H9 (cell line): Measurements from ENCODE around the gene RNF41. TPM values are rescaled to one million over a fixed set of nuclear protein-coding genes. Genes with fewer than 3 reads are reported as not detected.
A peak's percentile ranks its signal among the peaks of the same experiment; 100 is the strongest.

Source experiments
- DNase-seq: peaks from one replicate; pipeline ENCODE4 v3.0.0-alpha.2; 2017
- H2AFZ ChIP-seq: one replicate; pipeline ENCODE4 v1.6.1; 2013; ENCODE audit warnings: mild to moderate bottlenecking, low read length, control low read depth, moderate library complexity
- H2AK5ac ChIP-seq: 2 replicates; pipeline ENCODE4 v1.6.1; 2013; ENCODE audit warnings: low read length, control low read depth, mixed read lengths; ENCODE audit not compliant: insufficient read length
- H2BK120ac ChIP-seq: one replicate; pipeline ENCODE4 v1.6.1; 2013; ENCODE audit warnings: low read depth, mild to moderate bottlenecking, low read length, control low read depth, inconsistent platforms; ENCODE audit not compliant: poor library complexity, severe bottlenecking
- H2BK12ac ChIP-seq: 2 replicates; pipeline ENCODE4 v1.6.1; 2013; ENCODE audit warnings: low read length, control low read depth, mixed read lengths, low read depth; ENCODE audit not compliant: insufficient read length
- H2BK15ac ChIP-seq: 2 replicates; pipeline ENCODE4 v1.6.1; 2013; ENCODE audit warnings: low read depth, low read length, control low read depth
- H2BK20ac ChIP-seq: one replicate; pipeline ENCODE4 v1.6.1; 2013; ENCODE audit warnings: low read depth, mild to moderate bottlenecking, low read length, control low read depth, inconsistent platforms; ENCODE audit not compliant: poor library complexity, severe bottlenecking
- H2BK5ac ChIP-seq: 2 replicates; pipeline ENCODE4 v1.6.1; 2013; ENCODE audit warnings: low read length, control low read depth, mixed read lengths; ENCODE audit not compliant: insufficient read length
- H3K14ac ChIP-seq: 2 replicates; pipeline ENCODE4 v1.6.1; 2013; ENCODE audit warnings: low read length, control low read depth; ENCODE audit not compliant: insufficient read depth
- H3K18ac ChIP-seq: 2 replicates; pipeline ENCODE4 v1.6.1; 2013; ENCODE audit warnings: low read depth, mild to moderate bottlenecking, mixed read lengths, low read length, control low read depth; ENCODE audit not compliant: insufficient read length
- H3K23ac ChIP-seq: 2 replicates; pipeline ENCODE4 v1.6.1; 2013; ENCODE audit warnings: low read length, control low read depth, mixed read lengths, low read depth; ENCODE audit not compliant: insufficient read length
- H3K23me2 ChIP-seq: 2 replicates; pipeline ENCODE4 v1.6.1; 2013; ENCODE audit warnings: low read depth, mild to moderate bottlenecking, mixed read lengths, low read length, control low read depth; ENCODE audit not compliant: insufficient read length, poor library complexity, severe bottlenecking
- H3K27ac ChIP-seq: 2 replicates; pipeline ENCODE4 v1.5.1; 2013; ENCODE audit warnings: low read length, control low read depth, mixed read lengths, low read depth; ENCODE audit not compliant: insufficient read length
- H3K27me3 ChIP-seq: 2 replicates; pipeline ENCODE4 v1.6.1; 2013; ENCODE audit warnings: low read length, control low read depth, inconsistent platforms; ENCODE audit not compliant: insufficient read depth
- H3K4ac ChIP-seq: 2 replicates; pipeline ENCODE4 v1.6.1; 2013; ENCODE audit warnings: low read depth, mild to moderate bottlenecking, control low read depth, inconsistent platforms, low read length, moderate library complexity
- H3K4me1 ChIP-seq: 2 replicates; pipeline ENCODE4 v1.6.1; 2013; ENCODE audit warnings: low read length, control low read depth, inconsistent platforms; ENCODE audit not compliant: insufficient read depth
- H3K4me2 ChIP-seq: 2 replicates; pipeline ENCODE4 v1.6.1; 2013; ENCODE audit warnings: low read length, control low read depth, mixed read lengths; ENCODE audit not compliant: insufficient read length, insufficient read depth
- H3K56ac ChIP-seq: 2 replicates; pipeline ENCODE4 v1.6.1; 2013; ENCODE audit warnings: low read depth, mild to moderate bottlenecking, mixed read lengths, low read length, control low read depth; ENCODE audit not compliant: insufficient read length
- H3K79me1 ChIP-seq: 2 replicates; pipeline ENCODE4 v1.6.1; 2013; ENCODE audit warnings: low read depth, mild to moderate bottlenecking, moderate library complexity, low read length, control low read depth, inconsistent platforms; ENCODE audit not compliant: insufficient read depth, poor library complexity, severe bottlenecking
- H3K79me2 ChIP-seq: 2 replicates; pipeline ENCODE4 v1.6.1; 2013; ENCODE audit warnings: low read length, control low read depth, inconsistent platforms; ENCODE audit not compliant: insufficient read depth
- H3K9ac ChIP-seq: 2 replicates; pipeline ENCODE4 v1.6.1; 2013; ENCODE audit warnings: low read length, control low read depth, mixed read lengths; ENCODE audit not compliant: insufficient read length; ENCODE audit errors: extremely low read depth
- H3K9me3 ChIP-seq: one replicate; pipeline ENCODE4 v1.6.1; 2013; ENCODE audit warnings: low read depth, low read length, inconsistent platforms; ENCODE audit not compliant: control insufficient read depth
- H3T11ph ChIP-seq: one replicate; pipeline ENCODE4 v1.6.1; 2013; ENCODE audit warnings: mild to moderate bottlenecking, low read length, control low read depth, inconsistent platforms
- H4K20me1 ChIP-seq: one replicate; pipeline ENCODE4 v1.6.1; 2013; ENCODE audit not compliant: control insufficient read depth, insufficient read length, insufficient read depth
- H4K5ac ChIP-seq: 2 replicates; pipeline ENCODE4 v1.6.1; 2013; ENCODE audit warnings: low read depth, mild to moderate bottlenecking, mixed read lengths, low read length, control low read depth; ENCODE audit not compliant: insufficient read length
- H4K8ac ChIP-seq: replicated peaks from 2 replicates; pipeline ENCODE4 v1.6.1; 2013; ENCODE audit warnings: low read length, control low read depth, mixed read lengths, low read depth; ENCODE audit not compliant: insufficient read length
- H4K91ac ChIP-seq: 2 replicates; pipeline ENCODE4 v1.6.1; 2013; ENCODE audit warnings: low read depth, mild to moderate bottlenecking, moderate library complexity, mixed read lengths, low read length, control low read depth; ENCODE audit not compliant: insufficient read length
- H3K27ac Mint-ChIP-seq, 3 experiments: 2 replicates in 2 of 3; 3 replicates in 1 of 3; pipeline ENCODE4 v1.8.0; 2020 to 2021; ENCODE audit warnings: mixed read lengths in 3 of 3, mild to moderate bottlenecking in 1 of 3, moderate library complexity in 1 of 3
- H3K27me3 Mint-ChIP-seq: 2 replicates; pipeline ENCODE4 v1.8.0; 2021; ENCODE audit warnings: low read depth, mild to moderate bottlenecking, moderate library complexity, mixed read lengths
- H3K36me3 Mint-ChIP-seq, 3 experiments: 2 replicates in 2 of 3; 3 replicates in 1 of 3; pipeline ENCODE4 v1.8.0; 2020 to 2021; ENCODE audit warnings: low read depth in 3 of 3, mixed read lengths in 3 of 3; ENCODE audit not compliant: insufficient read depth in 1 of 3
- H3K4me1 Mint-ChIP-seq, 2 experiments: 2 replicates each; pipeline ENCODE4 v1.8.0; 2020; ENCODE audit warnings: mixed read lengths in 2 of 2
- H3K4me3 Mint-ChIP-seq, 2 experiments: 2 replicates in 1 of 2; 3 replicates in 1 of 2; pipeline ENCODE4 v1.8.0; 2020 to 2021; ENCODE audit warnings: mild to moderate bottlenecking in 2 of 2, mixed read lengths in 2 of 2, moderate library complexity in 1 of 2
- H3K9me3 Mint-ChIP-seq, 2 experiments: 2 replicates in 1 of 2; 3 replicates in 1 of 2; pipeline ENCODE4 v1.8.0; 2020; ENCODE audit warnings: mild to moderate bottlenecking in 2 of 2, mixed read lengths in 2 of 2, moderate library complexity in 1 of 2
- CTCF ChIP-seq: fragments of 200-600 bp; sonication (generic); conservative IDR thresholded peaks from 3 replicates; pipeline ENCODE4 v1.8.0; 2021; ENCODE audit warnings: antibody characterized with exemption, mild to moderate bottlenecking
- WGBS: extraction: QIAGEN DNeasy Blood & Tissue Kit; methylation state at CpG from one replicate; pipeline ENCODE4 v1.1.7; 2013; ENCODE audit warnings: missing lambda C conversion rate, low lambda C conversion rate, mixed read lengths; ENCODE audit not compliant: insufficient read length; ENCODE audit errors: extremely low coverage; 5-methylcytosine and 5-hydroxymethylcytosine counted together
- total RNA-seq: library from RNA; stranded (reverse); gene quantifications from 2 replicates; pipeline ENCODE4 v1.2.1, GENCODE V29; 2021

The RNF41 gene
- total RNA-seq, 1 experiment from 2014 or later = 60.8 TPM

DNA sequence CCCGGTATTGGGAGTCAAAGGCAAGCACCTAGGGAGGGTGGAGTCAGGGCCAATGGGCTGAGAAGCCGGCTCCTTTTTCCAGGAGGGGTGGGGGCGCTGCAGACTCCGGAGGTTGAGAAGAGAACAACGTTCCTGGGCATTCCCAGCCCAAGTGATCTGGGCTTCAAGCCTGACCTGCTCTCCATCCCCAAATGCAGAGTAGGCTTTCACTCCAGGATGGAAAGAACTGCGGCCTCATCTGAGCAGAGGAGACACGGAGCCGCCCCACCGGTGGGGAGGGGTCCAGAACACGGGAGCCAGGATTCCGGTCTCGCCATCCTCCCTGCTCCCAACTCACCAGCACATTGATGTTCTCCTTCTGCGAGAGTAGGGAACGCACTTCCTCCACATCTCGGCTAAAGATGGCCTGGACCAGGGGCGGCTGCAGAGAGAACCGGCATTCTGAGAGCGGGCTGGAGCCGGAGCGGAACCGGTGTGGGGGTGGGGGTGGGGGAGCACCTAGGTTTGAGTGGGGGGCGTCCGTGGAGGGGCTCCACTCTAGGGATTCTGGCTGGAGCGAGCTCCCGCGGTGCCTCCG is 35.9 kb upstream of the RNF41 start:
- Histone ChIP-seq H3K56ac (no peak overlapping the region), H3K18ac (no peak overlapping the region), H2AFZ (no peak overlapping the region), H2BK5ac (no peak overlapping the region), H3K9ac (peak overlapping the region; percentile 73), H3K4ac (no peak overlapping the region), H3K27ac (no peak overlapping the region), H3K79me2 (no peaks in the 10 kb centered on the region), H3K23ac (no peak overlapping the region), H4K8ac (no peak overlapping the region), H3K14ac (0 out of 2 replicates have a peak overlapping the region, but pooled peaks have one; percentile 71), H2AK5ac (no peak overlapping the region), H4K20me1 (no peaks in the 10 kb centered on the region), H3K79me1 (no peaks in the 10 kb centered on the region), H3K27me3 (no peaks in the 10 kb centered on the region), H2BK12ac (no peak overlapping the region), H3T11ph (no peak overlapping the region), H3K4me2 (peak overlapping the region; percentile 93), H2BK120ac (no peak overlapping the region), H2BK15ac (no peak overlapping the region), H4K91ac (no peak overlapping the region), H3K4me1 (no peaks in the 10 kb centered on the region), H4K5ac (no peak overlapping the region), H3K9me3 (no peaks in the 10 kb centered on the region), H3K23me2 (no peaks in the 10 kb centered on the region), H2BK20ac (no peak overlapping the region)
- H3K9me3 Mint-ChIP-seq = no peaks in the 10 kb centered on the region; a peak in 1 of 5 replicates
- H3K27ac Mint-ChIP-seq = peak overlapping the region; percentile 76 to 92 (median 82); a peak in 6 of 7 replicates
- H3K36me3 Mint-ChIP-seq = peaks cover 29 to 41% (median 41%) of the 10 kb centered on the region in 3 experiments; a peak in 6 of 7 replicates
- TF ChIP-seq CTCF = no peak
- peak; percentile 86 for DNase-seq
- peaks cover 2% of the 10 kb centered on the region; the same call in 1 of the 2 replicates for H3K27me3 Mint-ChIP-seq
- peak overlapping the region; percentile 93 to 97 for H3K4me3 Mint-ChIP-seq
- peaks cover 20% of the 10 kb centered on the region in 2 experiments for H3K4me1 Mint-ChIP-seq
- WGBS = no CpG with 5 or more reads among the region's 27 CpGs
